ENCODE results near the gene TLE1.

DNA sequence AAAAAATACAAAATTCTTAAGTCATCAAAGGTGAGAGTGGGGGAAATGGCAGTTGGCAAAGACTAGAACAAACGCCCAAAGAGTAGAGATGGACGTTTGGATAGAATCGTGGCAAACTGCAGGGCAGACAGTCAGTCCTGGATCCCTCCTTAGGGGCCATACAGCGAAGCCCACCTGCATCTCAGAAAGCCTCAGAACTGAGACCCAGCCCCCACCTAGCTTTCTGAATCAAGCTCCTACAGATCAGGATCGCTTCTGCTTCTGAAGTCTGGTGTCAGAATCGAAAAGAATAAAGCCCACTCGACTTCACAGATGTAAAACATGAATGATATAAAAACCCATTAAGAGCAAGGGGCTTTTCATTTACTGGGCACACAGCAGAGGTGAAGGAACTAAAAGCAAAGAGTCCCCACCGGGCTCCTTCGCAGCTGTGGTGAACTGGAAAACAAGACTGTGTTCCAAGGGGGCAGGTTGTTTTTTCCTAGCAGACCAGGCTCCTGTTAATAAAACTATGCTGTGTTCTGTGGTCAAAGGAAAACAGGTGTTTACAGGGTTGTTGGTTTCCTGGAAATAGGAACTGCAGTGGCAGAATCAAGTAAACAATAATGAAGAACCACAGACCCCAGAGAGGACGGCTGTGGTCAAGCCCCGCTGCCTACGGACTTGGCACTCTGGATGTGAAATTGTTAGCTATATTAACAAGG is 91.8 kb downstream of the TLE1 start:
- TF ChIP-seq EP300 (IDR thresholded peaks at IDR 0.05): no peak
- TF ChIP-seq, protein P1, sequence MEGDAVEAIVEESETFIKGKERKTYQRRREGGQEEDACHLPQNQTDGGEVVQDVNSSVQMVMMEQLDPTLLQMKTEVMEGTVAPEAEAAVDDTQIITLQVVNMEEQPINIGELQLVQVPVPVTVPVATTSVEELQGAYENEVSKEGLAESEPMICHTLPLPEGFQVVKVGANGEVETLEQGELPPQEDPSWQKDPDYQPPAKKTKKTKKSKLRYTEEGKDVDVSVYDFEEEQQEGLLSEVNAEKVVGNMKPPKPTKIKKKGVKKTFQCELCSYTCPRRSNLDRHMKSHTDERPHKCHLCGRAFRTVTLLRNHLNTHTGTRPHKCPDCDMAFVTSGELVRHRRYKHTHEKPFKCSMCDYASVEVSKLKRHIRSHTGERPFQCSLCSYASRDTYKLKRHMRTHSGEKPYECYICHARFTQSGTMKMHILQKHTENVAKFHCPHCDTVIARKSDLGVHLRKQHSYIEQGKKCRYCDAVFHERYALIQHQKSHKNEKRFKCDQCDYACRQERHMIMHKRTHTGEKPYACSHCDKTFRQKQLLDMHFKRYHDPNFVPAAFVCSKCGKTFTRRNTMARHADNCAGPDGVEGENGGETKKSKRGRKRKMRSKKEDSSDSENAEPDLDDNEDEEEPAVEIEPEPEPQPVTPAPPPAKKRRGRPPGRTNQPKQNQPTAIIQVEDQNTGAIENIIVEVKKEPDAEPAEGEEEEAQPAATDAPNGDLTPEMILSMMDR (IDR thresholded peaks at IDR 0.05): no peak
- TF ChIP-seq POLR2A (IDR thresholded peaks at IDR 0.05): no peak
- no peak for TF ChIP-seq POLR2AphosphoS5 (IDR thresholded peaks at IDR 0.05)

Data from stomach (tissue), 4 donors.